ENCODE measurements around the gene INTS11.

The INTS11 gene

DNA sequence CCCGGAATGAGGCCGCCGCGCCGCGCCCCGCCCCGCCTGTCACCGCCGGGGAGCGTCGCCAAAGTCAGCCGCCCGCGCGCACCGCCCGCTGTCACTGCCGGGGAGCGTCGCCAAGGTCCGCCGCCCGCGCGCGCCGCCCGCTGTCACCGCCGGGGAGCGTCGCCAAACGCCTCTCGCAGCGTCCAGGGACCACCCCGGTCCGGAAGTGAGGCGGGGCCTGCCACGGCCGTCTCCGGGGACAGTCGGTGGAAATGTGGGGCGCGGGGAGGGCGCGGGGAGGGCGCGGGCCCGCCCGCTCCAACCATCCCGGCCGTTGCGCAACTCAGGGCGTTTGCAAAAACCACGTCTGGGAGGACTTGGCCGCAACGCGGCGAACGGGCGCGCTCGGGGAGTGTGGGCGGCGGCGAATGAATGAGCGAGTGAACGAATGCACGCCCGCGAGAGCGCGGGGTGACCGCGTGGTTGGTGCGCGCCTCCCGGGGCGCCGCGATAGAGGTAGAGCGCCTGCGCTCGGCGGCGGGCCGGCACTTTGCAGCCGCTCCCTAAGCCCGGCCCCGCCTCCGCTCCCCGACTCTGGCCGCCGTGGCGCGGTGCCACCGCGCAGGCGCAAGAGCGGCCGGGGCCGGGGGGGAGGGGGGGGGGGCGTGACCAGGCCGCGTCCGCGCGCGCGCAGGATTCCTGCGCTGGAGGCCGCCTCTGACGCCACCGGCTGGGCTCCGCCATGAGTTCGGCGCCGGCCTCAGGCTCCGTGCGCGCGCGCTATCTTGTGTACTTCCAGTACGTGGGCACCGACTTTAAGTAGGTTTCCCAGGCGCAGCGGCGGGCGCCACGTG lies 16.3 kb downstream of the INTS11 start, which contains the start of the genes ACAP3 and PUSL1 (continued):
- TF ChIP-seq ZNF548 (tag by site-specific recombination; IDR thresholded peaks at IDR 0.05) (no peak), ZNF623 (tag by site-specific recombination; IDR thresholded peaks at IDR 0.05) (0 out of 2 replicates have a peak, but pooled peaks have one; percentile 12), CTCF (tag by site-specific recombination; IDR thresholded peaks at IDR 0.05) (peak; percentile 47; the same call in 1 of the 2 replicates), EGR2 (tag by site-specific recombination; IDR thresholded peaks at IDR 0.05; ENCODE audit: low read depth) (peak; percentile 92), ZNF514 (tag by site-specific recombination; IDR thresholded peaks at IDR 0.05) (no peak), REST (tag by site-specific recombination; IDR thresholded peaks at IDR 0.05) (no peak), PATZ1 (tag by site-specific recombination; IDR thresholded peaks at IDR 0.05) (peak; percentile 99), ZFP41 (tag by site-specific recombination; IDR thresholded peaks at IDR 0.05; ENCODE audit: borderline replicate concordance) (no peak), ZNF169 (tag by site-specific recombination; IDR thresholded peaks at IDR 0.05) (no peak), ZBTB49 (tag by site-specific recombination; IDR thresholded peaks at IDR 0.05; ENCODE audit: low read depth) (no peak), ZNF692 (tag by site-specific recombination; IDR thresholded peaks at IDR 0.05) (peak; percentile 85), ZNF121 (tag by site-specific recombination; IDR thresholded peaks at IDR 0.05) (0 out of 2 replicates have a peak, but pooled peaks have one; percentile 40), ZXDB (tag by site-specific recombination; IDR thresholded peaks at IDR 0.05) (peak; percentile 89), ZFHX2 (tag by site-specific recombination; conservative IDR thresholded peaks at IDR 0.05) (peak; percentile 75), ZNF335 (tag by site-specific recombination; conservative IDR thresholded peaks at IDR 0.05) (peak; percentile 72)
- TF ChIP-seq, protein P1, sequence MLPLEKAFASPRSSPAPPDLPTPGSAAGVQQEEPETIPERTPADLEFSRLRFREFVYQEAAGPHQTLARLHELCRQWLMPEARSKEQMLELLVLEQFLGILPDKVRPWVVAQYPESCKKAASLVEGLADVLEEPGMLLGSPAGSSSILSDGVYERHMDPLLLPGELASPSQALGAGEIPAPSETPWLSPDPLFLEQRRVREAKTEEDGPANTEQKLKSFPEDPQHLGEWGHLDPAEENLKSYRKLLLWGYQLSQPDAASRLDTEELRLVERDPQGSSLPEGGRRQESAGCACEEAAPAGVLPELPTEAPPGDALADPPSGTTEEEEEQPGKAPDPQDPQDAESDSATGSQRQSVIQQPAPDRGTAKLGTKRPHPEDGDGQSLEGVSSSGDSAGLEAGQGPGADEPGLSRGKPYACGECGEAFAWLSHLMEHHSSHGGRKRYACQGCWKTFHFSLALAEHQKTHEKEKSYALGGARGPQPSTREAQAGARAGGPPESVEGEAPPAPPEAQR (tag by site-specific recombination; IDR thresholded peaks at IDR 0.05), result peak; percentile 82; the same call in 1 of the 2 replicates
- TF ChIP-seq, protein P2, sequence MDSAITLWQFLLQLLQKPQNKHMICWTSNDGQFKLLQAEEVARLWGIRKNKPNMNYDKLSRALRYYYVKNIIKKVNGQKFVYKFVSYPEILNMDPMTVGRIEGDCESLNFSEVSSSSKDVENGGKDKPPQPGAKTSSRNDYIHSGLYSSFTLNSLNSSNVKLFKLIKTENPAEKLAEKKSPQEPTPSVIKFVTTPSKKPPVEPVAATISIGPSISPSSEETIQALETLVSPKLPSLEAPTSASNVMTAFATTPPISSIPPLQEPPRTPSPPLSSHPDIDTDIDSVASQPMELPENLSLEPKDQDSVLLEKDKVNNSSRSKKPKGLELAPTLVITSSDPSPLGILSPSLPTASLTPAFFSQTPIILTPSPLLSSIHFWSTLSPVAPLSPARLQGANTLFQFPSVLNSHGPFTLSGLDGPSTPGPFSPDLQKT (IDR thresholded peaks at IDR 0.05; ENCODE audit: borderline replicate concordance, low read depth, low read length), result peak; percentile 25; the same call in 1 of the 2 replicates
- TF ChIP-seq, protein P3, sequence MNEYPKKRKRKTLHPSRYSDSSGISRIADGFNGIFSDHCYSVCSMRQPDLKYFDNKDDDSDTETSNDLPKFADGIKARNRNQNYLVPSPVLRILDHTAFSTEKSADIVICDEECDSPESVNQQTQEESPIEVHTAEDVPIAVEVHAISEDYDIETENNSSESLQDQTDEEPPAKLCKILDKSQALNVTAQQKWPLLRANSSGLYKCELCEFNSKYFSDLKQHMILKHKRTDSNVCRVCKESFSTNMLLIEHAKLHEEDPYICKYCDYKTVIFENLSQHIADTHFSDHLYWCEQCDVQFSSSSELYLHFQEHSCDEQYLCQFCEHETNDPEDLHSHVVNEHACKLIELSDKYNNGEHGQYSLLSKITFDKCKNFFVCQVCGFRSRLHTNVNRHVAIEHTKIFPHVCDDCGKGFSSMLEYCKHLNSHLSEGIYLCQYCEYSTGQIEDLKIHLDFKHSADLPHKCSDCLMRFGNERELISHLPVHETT (tag by site-specific recombination; IDR thresholded peaks at IDR 0.05), result peak; percentile 80
- TF ChIP-seq, protein P4, sequence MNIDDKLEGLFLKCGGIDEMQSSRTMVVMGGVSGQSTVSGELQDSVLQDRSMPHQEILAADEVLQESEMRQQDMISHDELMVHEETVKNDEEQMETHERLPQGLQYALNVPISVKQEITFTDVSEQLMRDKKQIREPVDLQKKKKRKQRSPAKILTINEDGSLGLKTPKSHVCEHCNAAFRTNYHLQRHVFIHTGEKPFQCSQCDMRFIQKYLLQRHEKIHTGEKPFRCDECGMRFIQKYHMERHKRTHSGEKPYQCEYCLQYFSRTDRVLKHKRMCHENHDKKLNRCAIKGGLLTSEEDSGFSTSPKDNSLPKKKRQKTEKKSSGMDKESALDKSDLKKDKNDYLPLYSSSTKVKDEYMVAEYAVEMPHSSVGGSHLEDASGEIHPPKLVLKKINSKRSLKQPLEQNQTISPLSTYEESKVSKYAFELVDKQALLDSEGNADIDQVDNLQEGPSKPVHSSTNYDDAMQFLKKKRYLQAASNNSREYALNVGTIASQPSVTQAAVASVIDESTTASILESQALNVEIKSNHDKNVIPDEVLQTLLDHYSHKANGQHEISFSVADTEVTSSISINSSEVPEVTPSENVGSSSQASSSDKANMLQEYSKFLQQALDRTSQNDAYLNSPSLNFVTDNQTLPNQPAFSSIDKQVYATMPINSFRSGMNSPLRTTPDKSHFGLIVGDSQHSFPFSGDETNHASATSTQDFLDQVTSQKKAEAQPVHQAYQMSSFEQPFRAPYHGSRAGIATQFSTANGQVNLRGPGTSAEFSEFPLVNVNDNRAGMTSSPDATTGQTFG (tag by site-specific recombination; IDR thresholded peaks at IDR 0.05; ENCODE audit: borderline replicate concordance), result no peak

Measured in HEK293 (cell line).